ENCODE measurements around the gene ZNF865.

- TF ChIP-seq, protein P1, sequence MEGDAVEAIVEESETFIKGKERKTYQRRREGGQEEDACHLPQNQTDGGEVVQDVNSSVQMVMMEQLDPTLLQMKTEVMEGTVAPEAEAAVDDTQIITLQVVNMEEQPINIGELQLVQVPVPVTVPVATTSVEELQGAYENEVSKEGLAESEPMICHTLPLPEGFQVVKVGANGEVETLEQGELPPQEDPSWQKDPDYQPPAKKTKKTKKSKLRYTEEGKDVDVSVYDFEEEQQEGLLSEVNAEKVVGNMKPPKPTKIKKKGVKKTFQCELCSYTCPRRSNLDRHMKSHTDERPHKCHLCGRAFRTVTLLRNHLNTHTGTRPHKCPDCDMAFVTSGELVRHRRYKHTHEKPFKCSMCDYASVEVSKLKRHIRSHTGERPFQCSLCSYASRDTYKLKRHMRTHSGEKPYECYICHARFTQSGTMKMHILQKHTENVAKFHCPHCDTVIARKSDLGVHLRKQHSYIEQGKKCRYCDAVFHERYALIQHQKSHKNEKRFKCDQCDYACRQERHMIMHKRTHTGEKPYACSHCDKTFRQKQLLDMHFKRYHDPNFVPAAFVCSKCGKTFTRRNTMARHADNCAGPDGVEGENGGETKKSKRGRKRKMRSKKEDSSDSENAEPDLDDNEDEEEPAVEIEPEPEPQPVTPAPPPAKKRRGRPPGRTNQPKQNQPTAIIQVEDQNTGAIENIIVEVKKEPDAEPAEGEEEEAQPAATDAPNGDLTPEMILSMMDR (IDR thresholded peaks at IDR 0.05), result no peak
- TF ChIP-seq EP300 (IDR thresholded peaks at IDR 0.05), result no peak
These were observed 36.9 kb downstream of the ZNF865 start for GRCh38 chr19:55642153-55643002.
